K562 treated with DMSO at 1 percent for 12 hours (cell line): ENCODE data around the gene SPX. TPM values are rescaled to one million over a fixed set of nuclear protein-coding genes. Genes with fewer than 3 reads are reported as not detected.

Experiments
- total RNA-seq: library from RNA; unstranded; fragments of 300-600 nt; gene quantifications from 2 replicates; pipeline ENCODE4 v1.2.3, GENCODE V29; 2022; ENCODE audit not compliant: insufficient read depth

SPX gene
- 0.88 and 2.0 TPM in 2 replicates for total RNA-seq

GRCh38 chr12:21526053-21526452 lies at the start of gene SPX:
Gene SPX (plus strand): TSS chr12:21526296. CDS start chr12:21526473, 177 bp downstream.

GRCh38 chr12:21501258-21502163 lies 24.6 kb upstream of the SPX start, which contains the start of the genes GOLT1B and RECQL:
Gene GOLT1B (plus strand): TSS chr12:21501789. CDS start chr12:21501924, 135 bp downstream.
Gene RECQL (minus strand): TSS chr12:21501635. CDS start chr12:21499570, 2,065 bp downstream.

Other genes starting within 250 kb of the SPX start
- 2.1 and 6.7 TPM in 2 replicates for gene SLCO1A2, start 191.4 kb upstream of the SPX start, total RNA-seq
- not detected in 2 replicates for gene IAPP, start 153.4 kb upstream of the SPX start, total RNA-seq
- gene PYROXD1, start 88.6 kb upstream of the SPX start, total RNA-seq: 2.3 and 9.9 TPM in 2 replicates
- gene RECQL, start 24.7 kb upstream of the SPX start, total RNA-seq: 12.1 and 33.2 TPM in 2 replicates
- 7.0 and 19.3 TPM in 2 replicates for gene GOLT1B, start 24.5 kb upstream of the SPX start, total RNA-seq
- gene GYS2, start 78.6 kb downstream of the SPX start, total RNA-seq: not detected in 2 replicates
- gene LDHB, start 131.5 kb downstream of the SPX start, total RNA-seq: 580 and 594 TPM in 2 replicates
- gene KCNJ8, start 248.4 kb downstream of the SPX start, total RNA-seq: 0.69 and 4.2 TPM in 2 replicates